Motor neuron (in vitro differentiated cells): Measurements from ENCODE around the gene SOCS2. TPM values are rescaled to one million over a fixed set of nuclear protein-coding genes. Genes with fewer than 3 reads are reported as not detected.
A peak's percentile ranks its signal among the peaks of the same experiment; 100 is the strongest.

Experiments used
- ATAC-seq, 8 experiments: fragments of 200-7000 bp; cut with Tn5 transposase; replicated peaks in 6 of 8; 2 replicates each; pipeline ENCODE4 v1.8.0; 2021; ENCODE audit warnings: mild to moderate bottlenecking in 8 of 8, moderate library complexity in 8 of 8
- H3K27ac ChIP-seq, 2 donors: fragments of 250-450 bp; sonication (Bioruptor Pico); 2 replicates each; pipeline ENCODE4 v1.9.0; 2021; ENCODE audit warnings: antibody characterized with exemption in 2 of 2, mild to moderate bottlenecking in 2 of 2, moderate library complexity in 1 of 2
- H3K4me1 ChIP-seq, 2 donors: fragments of 250-450 bp; sonication (Bioruptor Pico); replicated peaks in 1 of 2; 2 replicates each; pipeline ENCODE4 v1.6.1; 2021; ENCODE audit warnings: antibody characterized with exemption in 2 of 2, mild to moderate bottlenecking in 2 of 2, moderate library complexity in 1 of 2
- H3K4me3 ChIP-seq, 5 donors: fragments of 250-450 bp; sonication (Bioruptor Pico); 2 replicates each; pipeline ENCODE4 v1.9.0; 2021; ENCODE audit warnings: antibody characterized with exemption in 5 of 5, mild to moderate bottlenecking in 5 of 5, moderate library complexity in 4 of 5
- WGBS, 10 experiments: fragments of 450-650 bp; shearing (Covaris generic); methylation state at CpG; one replicate each; pipeline ENCODE4 v1.0.0; 2022; 5-methylcytosine and 5-hydroxymethylcytosine counted together
- in situ Hi-C, 9 experiments: fragments of 400-800 bp; cut with MboI; loops; one replicate each; pipeline ENCODE4 v1.15.0; 2021; ENCODE audit warnings: low sequenced_read_pairs in 9 of 9, low pct_unique_long_range_greater_than_20kb in 2 of 9; ENCODE audit not compliant: unreplicated experiment in 9 of 9
- total RNA-seq, 8 experiments: library from RNA; unstranded; fragments of 300-600 nt; gene quantifications; 2 replicates each; pipeline versions ENCODE4 v1.2.3 to v1.2.4, GENCODE V29; 2022

Gene SOCS2
- total RNA-seq: 10 to 100 TPM in 5 of 8 experiments, 1 to 10 TPM in 2, under 1 TPM in 1; 0.87 to 25.5 (median 14.6) TPM

GRCh38 chr12:93571925-93572711 is at the start of gene SOCS2:
Gene SOCS2 (plus strand): TSS chr12:93572675. CDS start chr12:93572898, 223 bp downstream.
- 0 to 6% (median 0%) methylated on average over 2 to 20 of the region's 59 CpGs; no CpG with 5 or more reads in 5 of the 10 experiments for WGBS, 10 experiments
- Histone ChIP-seq H3K4me3 (peak within 1 kb of the TSS; percentile 54 to 87 (median 58)), H3K27ac (peak within 1 kb of the TSS; percentile 63 to 76), H3K4me1 (peaks cover 0 to 16% of the 10 kb centered on the region in 2 donors)
- ATAC-seq: peak in 5 of 8 experiments; percentile 3 to 22 (median 12)
- in situ Hi-C loops: loop anchor here in 6 of 9 experiments (10.0 to 25.0 kb wide), 4 partner anchors 165 to 540 kb away; no protein-coding TSS in a partner anchor

- Histone ChIP-seq H3K27ac (no peak overlapping the region), H3K4me1 (peaks cover 0 to 4% of the 10 kb centered on the region in 2 donors), H3K4me3 (no peak overlapping the region)
- ATAC-seq: no peak
- in situ Hi-C loops: no loop called here
- 57 to 100% (median 75%) methylated on average over 1 to 8 of the region's 10 CpGs for WGBS, 10 experiments
Measured at GRCh38 chr12:93524386-93525133, 47.9 kb upstream of the SOCS2 start.

GRCh38 chr12:93526786-93527428 is 45.6 kb upstream of the SOCS2 start:
- in situ Hi-C loops: no loop called here
- Histone ChIP-seq H3K27ac (no peak overlapping the region), H3K4me1 (peaks cover 0 to 4% of the 10 kb centered on the region in 2 donors), H3K4me3 (no peak overlapping the region)
- peak; percentile 33 to 93 (median 69) for ATAC-seq
- 0 to 100% (median 32%) methylated on average over 1 to 4 of the region's 4 CpGs for WGBS, 10 experiments

- H3K4me1 ChIP-seq: peaks cover 0 to 4% of the 10 kb centered on the region in 2 donors
- 29 to 100% (median 80%) methylated on average over 1 to 5 of the region's 5 CpGs for WGBS, 10 experiments
- no peak overlapping the region for H3K27ac ChIP-seq
- H3K4me3 ChIP-seq: no peak overlapping the region
- ATAC-seq: no peak
- in situ Hi-C loops: no loop called here
Measured at GRCh38 chr12:93530358-93530757, 42.1 kb upstream of the SOCS2 start.

- Histone ChIP-seq H3K27ac (no peak overlapping the region), H3K4me1 (peaks cover 3 to 9% of the 10 kb centered on the region in 2 donors), H3K4me3 (no peak overlapping the region)
- ATAC-seq: no peak
- in situ Hi-C loops: no loop called here
- 39 to 100% (median 83%) methylated on average over 1 to 4 of the region's 5 CpGs for WGBS, 10 experiments
Measured at GRCh38 chr12:93533310-93533709, 39.2 kb upstream of the SOCS2 start.

- peak in 5 of 8 experiments; percentile 18 to 52 (median 31) for ATAC-seq
- H3K4me3 ChIP-seq: no peak overlapping the region
- H3K27ac ChIP-seq: no peak overlapping the region
- peaks cover 3 to 9% of the 10 kb centered on the region in 2 donors for H3K4me1 ChIP-seq
- 8 to 93% (median 60%) methylated on average over 1 to 2 of the region's 2 CpGs; no CpG with 5 or more reads in 3 of the 10 experiments for WGBS, 10 experiments
- in situ Hi-C loops: no loop called here
Measured at GRCh38 chr12:93536111-93536765, 36.2 kb upstream of the SOCS2 start.

- in situ Hi-C loops: no loop called here
- WGBS, 10 experiments: 0 to 74% (median 54%) methylated on average over 3 to 5 of the region's 5 CpGs
Measured at GRCh38 chr12:93536766-93537488, 35.5 kb upstream of the SOCS2 start.

GRCh38 chr12:93537769-93538168 is 34.7 kb upstream of the SOCS2 start:
- Histone ChIP-seq H3K4me1 (peaks cover 3 to 9% of the 10 kb centered on the region in 2 donors), H3K27ac (no peak overlapping the region), H3K4me3 (no peak overlapping the region)
- no peak for ATAC-seq
- in situ Hi-C loops: no loop called here
- WGBS, 10 experiments: 62 to 100% (median 91%) methylated on average over 1 to 5 of the region's 5 CpGs; no CpG with 5 or more reads in 2 of the 10 experiments

More at GRCh38 chr12:93536766-93537488, 35.5 kb upstream of the SOCS2 start:
- Histone ChIP-seq H3K27ac (no peak overlapping the region), H3K4me3 (no peak overlapping the region), H3K4me1 (peaks cover 3 to 9% of the 10 kb centered on the region in 2 donors)
- peak in 6 of 8 experiments; percentile 81 to 96 (median 92) for ATAC-seq

GRCh38 chr12:93539821-93540220 is 32.7 kb upstream of the SOCS2 start:
- H3K4me1 ChIP-seq: peaks cover 3 to 9% of the 10 kb centered on the region in 2 donors
- H3K27ac ChIP-seq: no peak overlapping the region
- no peak overlapping the region for H3K4me3 ChIP-seq
- in situ Hi-C loops: no loop called here
- 11 to 100% (median 36%) methylated on average over 1 to 3 of the region's 4 CpGs; no CpG with 5 or more reads in 6 of the 10 experiments for WGBS, 10 experiments
- no peak for ATAC-seq

GRCh38 chr12:93540466-93540865 is 32.0 kb upstream of the SOCS2 start:
- WGBS, 10 experiments: 14 to 100% (median 58%) methylated on average over 1 of the region's 1 CpG; no CpG with 5 or more reads in 2 of the 10 experiments
- Histone ChIP-seq H3K4me3 (no peak overlapping the region), H3K4me1 (peaks cover 3 to 9% of the 10 kb centered on the region in 2 donors), H3K27ac (no peak overlapping the region)
- in situ Hi-C loops: no loop called here
- ATAC-seq: no peak

GRCh38 chr12:93541578-93542225 is 30.8 kb upstream of the SOCS2 start:
- 0 to 90% (median 33%) methylated on average over 1 to 4 of the region's 4 CpGs; no CpG with 5 or more reads in 1 of the 10 experiments for WGBS, 10 experiments
- no peak overlapping the region for H3K4me3 ChIP-seq
- no peak overlapping the region for H3K27ac ChIP-seq
- in situ Hi-C loops: no loop called here
- peak in 1 of 8 experiments; percentile 67 for ATAC-seq
- peaks cover 3 to 7% of the 10 kb centered on the region in 2 donors for H3K4me1 ChIP-seq
